K562 (cell line): Measurements from ENCODE around the gene LAMTOR5. TPM values are rescaled to one million over a fixed set of nuclear protein-coding genes. Genes with fewer than 3 reads are reported as not detected.

Source experiments
- E2F3 ChIP-seq: fragments of 250-450 bp; sonication (Bioruptor Pico); IDR thresholded peaks from 2 replicates; pipeline ENCODE4 v1.4.0; 2020; ENCODE audit warnings: mild to moderate bottlenecking
- HDGF ChIP-seq: fragments of 450-650 bp; IDR thresholded peaks from 2 replicates; pipeline ENCODE4 v1.6.1; 2016
- ZNF586 ChIP-seq: fragments of 450-650 bp; formaldehyde crosslinking; conservative IDR thresholded peaks from 2 replicates; pipeline ENCODE4 v1.4.0; 2020; ENCODE audit warnings: mild to moderate bottlenecking, moderate library complexity
- polyA plus RNA-seq, 8 experiments: library from polyadenylated mRNA; depleted of rRNA in 4 of 8; stranded (reverse) in 5 of 8; unstranded in 3 of 8; fragments of >200 nt; fragmentation: Nextera tagmentation in 2 of 8; fragmentation: Illumina TruSeq in 1 of 8; extraction: Ambion mirVana in 2 of 8; extraction: Trizol in 1 of 8; gene quantifications; 2 replicates each; pipeline versions ENCODE4 v1.2.1 to v1.2.3, GENCODE V29; 2011 to 2014; ENCODE audit warnings: inconsistent platforms in 1 of 8, missing spikeins in 1 of 8
- total RNA-seq, 7 experiments: library from RNA; depleted of rRNA in 6 of 7; stranded (reverse); fragments of >200 nt in 6 of 7; fragmentation: Illumina TruSeq in 2 of 7; extraction: Trizol in 2 of 7; gene quantifications; 2 replicates each; pipeline versions ENCODE4 v1.2.1 to v1.2.3, GENCODE V29; 2011 to 2021; ENCODE audit warnings: low replicate concordance in 1 of 7
- TF ChIP-seq, protein P1 (sequence below): fragments of 250-450 bp; sonication (Bioruptor Pico); IDR thresholded peaks from 2 replicates; pipeline ENCODE4 v1.8.0; 2022; ENCODE audit warnings: moderate library complexity, mild to moderate bottlenecking, inconsistent platforms
- TF ChIP-seq, protein P2 (sequence below): fragments of 200-800 bp; sonication (Bioruptor generic); IDR thresholded peaks from 2 replicates; pipeline ENCODE4 v1.6.1; 2016; ENCODE audit warnings: missing genetic modification characterization, missing compliant biosample characterization
- TF ChIP-seq, protein P3 (sequence below): IDR thresholded peaks from 2 replicates; pipeline ENCODE4 v1.6.1; 2011; ENCODE audit not compliant: insufficient read length; ENCODE audit errors: extremely low read depth
- TF ChIP-seq, protein P4 (sequence below): fragments of 450-650 bp; IDR thresholded peaks from 2 replicates; pipeline ENCODE4 v1.6.1; 2018; ENCODE audit not compliant: partially characterized antibody
- TF ChIP-seq, protein P5 (sequence below): fragments of 450-650 bp; formaldehyde crosslinking; IDR thresholded peaks from 2 replicates; pipeline ENCODE4 v1.4.0; 2020; ENCODE audit warnings: mild to moderate bottlenecking, moderate library complexity
- TF ChIP-seq, protein P6 (sequence below): sonication (generic); IDR thresholded peaks from 2 replicates; pipeline ENCODE4 v1.6.1; 2016
- TF ChIP-seq, protein P7 (sequence below), 2 experiments: fragments of 200-800 bp in 1 of 2; sonication (Bioruptor generic) in 1 of 2; sonication (generic) in 1 of 2; formaldehyde crosslinking in 1 of 2; IDR thresholded peaks in 1 of 2; conservative IDR thresholded peaks in 1 of 2; 2 replicates each; pipeline versions ENCODE4 v1.5.0 to v1.6.1; 2016 to 2020; ENCODE audit warnings: missing compliant biosample characterization in 1 of 2, missing genetic modification characterization in 1 of 2, missing genetic modification reagents in 1 of 2

Gene LAMTOR5
- total and polyA plus RNA-seq, 9 of the 15 experiments (the other 6 are each of a cell fraction or from before 2014, with no cell fraction given), result 118 to 712 (median 241) TPM

DNA sequence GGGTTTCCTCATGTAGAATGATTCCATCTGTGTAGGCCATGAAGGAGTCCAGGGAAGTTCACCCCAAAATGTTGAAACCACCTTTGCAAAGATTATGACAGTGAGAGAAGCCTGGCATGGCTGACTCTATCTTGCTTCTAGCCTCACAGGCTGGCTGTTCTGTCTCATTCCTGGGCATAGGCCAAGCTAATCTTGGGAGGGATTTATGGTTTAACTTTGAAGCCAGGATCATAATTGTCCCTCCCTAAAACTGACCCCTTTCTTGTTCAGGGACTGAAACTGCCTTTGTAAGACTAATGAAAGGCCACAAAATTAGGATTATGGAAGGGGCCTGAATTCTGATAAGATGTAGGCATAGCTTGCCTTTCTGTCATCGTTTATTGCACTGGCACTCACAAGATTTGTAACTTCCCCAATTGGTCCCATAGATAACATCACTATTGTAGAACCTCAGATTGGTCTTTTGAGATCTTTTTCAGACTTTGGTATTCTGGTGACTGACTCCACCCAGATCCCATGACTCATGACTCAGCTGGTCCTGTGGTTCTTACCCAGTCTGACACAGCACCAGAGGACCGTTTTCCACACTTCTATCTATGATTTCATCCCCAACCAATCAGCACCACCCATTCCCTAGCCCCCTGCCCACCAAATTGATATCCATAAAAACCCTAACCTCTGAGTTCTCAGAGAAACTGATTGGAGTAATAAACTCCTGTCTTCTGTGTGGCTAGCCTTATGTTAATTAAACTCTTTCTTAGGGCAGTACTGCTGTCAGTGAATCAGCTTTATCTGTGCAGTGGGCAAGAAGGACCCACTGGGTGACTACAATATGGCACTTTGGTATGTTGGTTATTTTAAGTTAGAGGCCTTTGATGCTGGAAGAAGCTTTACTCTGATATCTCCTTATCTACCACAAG is 13.6 kb upstream of the LAMTOR5 start (continued):
- TF ChIP-seq, protein P1, sequence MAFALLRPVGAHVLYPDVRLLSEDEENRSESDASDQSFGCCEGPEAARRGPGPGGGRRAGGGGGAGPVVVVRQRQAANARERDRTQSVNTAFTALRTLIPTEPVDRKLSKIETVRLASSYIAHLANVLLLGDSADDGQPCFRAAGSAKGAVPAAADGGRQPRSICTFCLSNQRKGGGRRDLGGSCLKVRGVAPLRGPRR, result no peak
- TF ChIP-seq E2F3 (CRISPR knock-in tag), result no peak
- TF ChIP-seq, protein P2, sequence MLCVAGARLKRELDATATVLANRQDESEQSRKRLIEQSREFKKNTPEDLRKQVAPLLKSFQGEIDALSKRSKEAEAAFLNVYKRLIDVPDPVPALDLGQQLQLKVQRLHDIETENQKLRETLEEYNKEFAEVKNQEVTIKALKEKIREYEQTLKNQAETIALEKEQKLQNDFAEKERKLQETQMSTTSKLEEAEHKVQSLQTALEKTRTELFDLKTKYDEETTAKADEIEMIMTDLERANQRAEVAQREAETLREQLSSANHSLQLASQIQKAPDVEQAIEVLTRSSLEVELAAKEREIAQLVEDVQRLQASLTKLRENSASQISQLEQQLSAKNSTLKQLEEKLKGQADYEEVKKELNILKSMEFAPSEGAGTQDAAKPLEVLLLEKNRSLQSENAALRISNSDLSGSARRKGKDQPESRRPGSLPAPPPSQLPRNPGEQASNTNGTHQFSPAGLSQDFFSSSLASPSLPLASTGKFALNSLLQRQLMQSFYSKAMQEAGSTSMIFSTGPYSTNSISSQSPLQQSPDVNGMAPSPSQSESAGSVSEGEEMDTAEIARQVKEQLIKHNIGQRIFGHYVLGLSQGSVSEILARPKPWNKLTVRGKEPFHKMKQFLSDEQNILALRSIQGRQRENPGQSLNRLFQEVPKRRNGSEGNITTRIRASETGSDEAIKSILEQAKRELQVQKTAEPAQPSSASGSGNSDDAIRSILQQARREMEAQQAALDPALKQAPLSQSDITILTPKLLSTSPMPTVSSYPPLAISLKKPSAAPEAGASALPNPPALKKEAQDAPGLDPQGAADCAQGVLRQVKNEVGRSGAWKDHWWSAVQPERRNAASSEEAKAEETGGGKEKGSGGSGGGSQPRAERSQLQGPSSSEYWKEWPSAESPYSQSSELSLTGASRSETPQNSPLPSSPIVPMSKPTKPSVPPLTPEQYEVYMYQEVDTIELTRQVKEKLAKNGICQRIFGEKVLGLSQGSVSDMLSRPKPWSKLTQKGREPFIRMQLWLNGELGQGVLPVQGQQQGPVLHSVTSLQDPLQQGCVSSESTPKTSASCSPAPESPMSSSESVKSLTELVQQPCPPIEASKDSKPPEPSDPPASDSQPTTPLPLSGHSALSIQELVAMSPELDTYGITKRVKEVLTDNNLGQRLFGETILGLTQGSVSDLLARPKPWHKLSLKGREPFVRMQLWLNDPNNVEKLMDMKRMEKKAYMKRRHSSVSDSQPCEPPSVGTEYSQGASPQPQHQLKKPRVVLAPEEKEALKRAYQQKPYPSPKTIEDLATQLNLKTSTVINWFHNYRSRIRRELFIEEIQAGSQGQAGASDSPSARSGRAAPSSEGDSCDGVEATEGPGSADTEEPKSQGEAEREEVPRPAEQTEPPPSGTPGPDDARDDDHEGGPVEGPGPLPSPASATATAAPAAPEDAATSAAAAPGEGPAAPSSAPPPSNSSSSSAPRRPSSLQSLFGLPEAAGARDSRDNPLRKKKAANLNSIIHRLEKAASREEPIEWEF (CRISPR knock-in tag), result no peak
- TF ChIP-seq HDGF, result no peak
- TF ChIP-seq, protein P3, sequence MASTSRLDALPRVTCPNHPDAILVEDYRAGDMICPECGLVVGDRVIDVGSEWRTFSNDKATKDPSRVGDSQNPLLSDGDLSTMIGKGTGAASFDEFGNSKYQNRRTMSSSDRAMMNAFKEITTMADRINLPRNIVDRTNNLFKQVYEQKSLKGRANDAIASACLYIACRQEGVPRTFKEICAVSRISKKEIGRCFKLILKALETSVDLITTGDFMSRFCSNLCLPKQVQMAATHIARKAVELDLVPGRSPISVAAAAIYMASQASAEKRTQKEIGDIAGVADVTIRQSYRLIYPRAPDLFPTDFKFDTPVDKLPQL, result no peak
- no peak for TF ChIP-seq ZNF586
- TF ChIP-seq, protein P4, sequence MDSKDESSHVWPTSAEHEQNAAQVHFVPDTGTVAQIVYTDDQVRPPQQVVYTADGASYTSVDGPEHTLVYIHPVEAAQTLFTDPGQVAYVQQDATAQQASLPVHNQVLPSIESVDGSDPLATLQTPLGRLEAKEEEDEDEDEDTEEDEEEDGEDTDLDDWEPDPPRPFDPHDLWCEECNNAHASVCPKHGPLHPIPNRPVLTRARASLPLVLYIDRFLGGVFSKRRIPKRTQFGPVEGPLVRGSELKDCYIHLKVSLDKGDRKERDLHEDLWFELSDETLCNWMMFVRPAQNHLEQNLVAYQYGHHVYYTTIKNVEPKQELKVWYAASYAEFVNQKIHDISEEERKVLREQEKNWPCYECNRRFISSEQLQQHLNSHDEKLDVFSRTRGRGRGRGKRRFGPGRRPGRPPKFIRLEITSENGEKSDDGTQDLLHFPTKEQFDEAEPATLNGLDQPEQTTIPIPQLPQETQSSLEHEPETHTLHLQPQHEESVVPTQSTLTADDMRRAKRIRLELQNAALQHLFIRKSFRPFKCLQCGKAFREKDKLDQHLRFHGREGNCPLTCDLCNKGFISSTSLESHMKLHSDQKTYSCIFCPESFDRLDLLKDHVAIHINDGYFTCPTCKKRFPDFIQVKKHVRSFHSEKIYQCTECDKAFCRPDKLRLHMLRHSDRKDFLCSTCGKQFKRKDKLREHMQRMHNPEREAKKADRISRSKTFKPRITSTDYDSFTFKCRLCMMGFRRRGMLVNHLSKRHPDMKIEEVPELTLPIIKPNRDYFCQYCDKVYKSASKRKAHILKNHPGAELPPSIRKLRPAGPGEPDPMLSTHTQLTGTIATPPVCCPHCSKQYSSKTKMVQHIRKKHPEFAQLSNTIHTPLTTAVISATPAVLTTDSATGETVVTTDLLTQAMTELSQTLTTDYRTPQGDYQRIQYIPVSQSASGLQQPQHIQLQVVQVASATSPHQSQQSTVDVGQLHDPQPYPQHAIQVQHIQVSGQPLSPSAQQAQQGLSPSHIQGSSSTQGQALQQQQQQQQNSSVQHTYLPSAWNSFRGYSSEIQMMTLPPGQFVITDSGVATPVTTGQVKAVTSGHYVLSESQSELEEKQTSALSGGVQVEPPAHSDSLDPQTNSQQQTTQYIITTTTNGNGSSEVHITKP, result no peak
- TF ChIP-seq, protein P5, sequence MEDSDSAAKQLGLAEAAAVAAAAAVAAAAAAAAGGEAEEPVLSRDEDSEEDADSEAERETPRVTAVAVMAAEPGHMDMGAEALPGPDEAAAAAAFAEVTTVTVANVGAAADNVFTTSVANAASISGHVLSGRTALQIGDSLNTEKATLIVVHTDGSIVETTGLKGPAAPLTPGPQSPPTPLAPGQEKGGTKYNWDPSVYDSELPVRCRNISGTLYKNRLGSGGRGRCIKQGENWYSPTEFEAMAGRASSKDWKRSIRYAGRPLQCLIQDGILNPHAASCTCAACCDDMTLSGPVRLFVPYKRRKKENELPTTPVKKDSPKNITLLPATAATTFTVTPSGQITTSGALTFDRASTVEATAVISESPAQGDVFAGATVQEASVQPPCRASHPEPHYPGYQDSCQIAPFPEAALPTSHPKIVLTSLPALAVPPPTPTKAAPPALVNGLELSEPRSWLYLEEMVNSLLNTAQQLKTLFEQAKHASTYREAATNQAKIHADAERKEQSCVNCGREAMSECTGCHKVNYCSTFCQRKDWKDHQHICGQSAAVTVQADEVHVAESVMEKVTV (CRISPR knock-in tag), result no peak
- TF ChIP-seq, protein P6, sequence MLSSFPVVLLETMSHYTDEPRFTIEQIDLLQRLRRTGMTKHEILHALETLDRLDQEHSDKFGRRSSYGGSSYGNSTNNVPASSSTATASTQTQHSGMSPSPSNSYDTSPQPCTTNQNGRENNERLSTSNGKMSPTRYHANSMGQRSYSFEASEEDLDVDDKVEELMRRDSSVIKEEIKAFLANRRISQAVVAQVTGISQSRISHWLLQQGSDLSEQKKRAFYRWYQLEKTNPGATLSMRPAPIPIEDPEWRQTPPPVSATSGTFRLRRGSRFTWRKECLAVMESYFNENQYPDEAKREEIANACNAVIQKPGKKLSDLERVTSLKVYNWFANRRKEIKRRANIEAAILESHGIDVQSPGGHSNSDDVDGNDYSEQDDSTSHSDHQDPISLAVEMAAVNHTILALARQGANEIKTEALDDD, result 0 out of 2 replicates have a peak, but pooled peaks have one; percentile 14
- TF ChIP-seq, protein P7, sequence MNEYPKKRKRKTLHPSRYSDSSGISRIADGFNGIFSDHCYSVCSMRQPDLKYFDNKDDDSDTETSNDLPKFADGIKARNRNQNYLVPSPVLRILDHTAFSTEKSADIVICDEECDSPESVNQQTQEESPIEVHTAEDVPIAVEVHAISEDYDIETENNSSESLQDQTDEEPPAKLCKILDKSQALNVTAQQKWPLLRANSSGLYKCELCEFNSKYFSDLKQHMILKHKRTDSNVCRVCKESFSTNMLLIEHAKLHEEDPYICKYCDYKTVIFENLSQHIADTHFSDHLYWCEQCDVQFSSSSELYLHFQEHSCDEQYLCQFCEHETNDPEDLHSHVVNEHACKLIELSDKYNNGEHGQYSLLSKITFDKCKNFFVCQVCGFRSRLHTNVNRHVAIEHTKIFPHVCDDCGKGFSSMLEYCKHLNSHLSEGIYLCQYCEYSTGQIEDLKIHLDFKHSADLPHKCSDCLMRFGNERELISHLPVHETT (CRISPR knock-in tag; conservative IDR thresholded peaks at IDR 0.05 in 1 of 2, IDR thresholded peaks at IDR 0.05 in 1 of 2), result no peak
